Nephron progenitor cell (in vitro differentiated cells): ENCODE measurements around the gene BTBD16.

ENCODE experiments used
- DNase-seq: peaks from one replicate; pipeline ENCODE4 v3.0.0; 2021
- H3K27ac Mint-ChIP-seq: 2 replicates; pipeline ENCODE4 v1.8.0; 2021; ENCODE audit warnings: mild to moderate bottlenecking, moderate library complexity, mixed read lengths
- H3K27me3 Mint-ChIP-seq: 2 replicates; pipeline ENCODE4 v1.8.0; 2021; ENCODE audit warnings: mild to moderate bottlenecking, low read depth, mixed read lengths; ENCODE audit not compliant: poor library complexity
- H3K36me3 Mint-ChIP-seq: 2 replicates; pipeline ENCODE4 v1.8.0; 2021; ENCODE audit warnings: low read depth, mixed read lengths
- H3K4me1 Mint-ChIP-seq: 2 replicates; pipeline ENCODE4 v1.8.0; 2021; ENCODE audit warnings: mixed read lengths
- H3K4me3 Mint-ChIP-seq: 2 replicates; pipeline ENCODE4 v1.8.0; 2021; ENCODE audit warnings: mild to moderate bottlenecking, moderate library complexity, mixed read lengths
- H3K9me3 Mint-ChIP-seq: 2 replicates; pipeline ENCODE4 v1.8.0; 2021; ENCODE audit warnings: mild to moderate bottlenecking, moderate library complexity, mixed read lengths
- TF ChIP-seq, protein P1 (sequence below): fragments of 200-600 bp; sonication (generic); IDR thresholded peaks from 2 replicates; pipeline ENCODE4 v1.5.0; 2021; ENCODE audit warnings: antibody characterized with exemption

The BTBD16 gene

DNA sequence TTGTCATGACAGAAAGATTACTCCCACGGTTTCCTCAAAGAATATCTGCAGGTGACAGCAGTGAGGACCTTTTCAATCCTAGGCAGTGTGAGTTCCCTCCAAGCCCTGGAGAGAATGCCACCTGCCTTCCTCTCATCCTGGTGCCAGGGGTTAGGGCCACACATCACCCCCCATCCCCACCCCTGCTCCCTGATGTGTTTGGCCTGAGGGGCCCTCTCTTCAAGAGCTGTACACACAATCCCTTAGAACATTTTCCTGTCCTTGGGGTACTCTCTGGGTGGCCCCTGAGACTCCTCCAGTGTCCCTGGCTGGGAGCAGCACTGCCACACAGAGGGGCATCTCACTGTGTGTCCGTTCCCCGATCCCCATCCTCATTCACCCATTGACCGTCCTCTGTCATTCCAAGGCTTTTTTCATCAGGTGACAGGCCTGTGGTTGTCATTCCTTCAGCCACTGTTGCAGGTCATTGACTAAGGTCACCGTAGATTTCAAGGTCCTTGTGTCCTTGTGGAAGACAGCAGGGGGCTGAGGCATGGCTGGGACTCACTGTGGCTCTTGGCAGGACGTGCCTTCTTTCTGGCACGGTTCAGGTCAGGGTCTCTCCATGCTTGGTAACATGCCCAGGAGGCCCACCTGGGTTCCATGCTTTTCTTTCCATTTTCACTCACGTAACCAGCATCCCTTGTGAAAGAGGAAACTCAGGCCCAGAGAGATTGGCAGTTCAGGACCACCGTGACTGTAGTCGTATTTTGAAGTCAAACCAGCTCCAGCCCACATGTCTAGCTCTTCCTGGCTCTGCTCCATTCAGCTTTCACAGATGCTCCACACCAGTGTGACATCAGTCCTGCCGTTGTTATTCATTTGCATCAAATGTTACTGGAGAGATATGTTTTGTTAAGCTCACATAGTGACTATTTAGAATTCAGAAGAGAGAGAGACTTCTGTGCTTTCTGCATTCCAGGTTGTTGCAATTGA is 26.8 kb upstream of the BTBD16 start:
- Mint-ChIP-seq H3K36me3 (peaks cover 47% of the 10 kb centered on the region), H3K27ac (peak overlapping the region; percentile 46), H3K4me1 (peaks cover 22% of the 10 kb centered on the region), H3K9me3 (no peaks in the 10 kb centered on the region), H3K4me3 (no peak overlapping the region), H3K27me3 (peaks cover 3% of the 10 kb centered on the region)
- TF ChIP-seq, protein P1, sequence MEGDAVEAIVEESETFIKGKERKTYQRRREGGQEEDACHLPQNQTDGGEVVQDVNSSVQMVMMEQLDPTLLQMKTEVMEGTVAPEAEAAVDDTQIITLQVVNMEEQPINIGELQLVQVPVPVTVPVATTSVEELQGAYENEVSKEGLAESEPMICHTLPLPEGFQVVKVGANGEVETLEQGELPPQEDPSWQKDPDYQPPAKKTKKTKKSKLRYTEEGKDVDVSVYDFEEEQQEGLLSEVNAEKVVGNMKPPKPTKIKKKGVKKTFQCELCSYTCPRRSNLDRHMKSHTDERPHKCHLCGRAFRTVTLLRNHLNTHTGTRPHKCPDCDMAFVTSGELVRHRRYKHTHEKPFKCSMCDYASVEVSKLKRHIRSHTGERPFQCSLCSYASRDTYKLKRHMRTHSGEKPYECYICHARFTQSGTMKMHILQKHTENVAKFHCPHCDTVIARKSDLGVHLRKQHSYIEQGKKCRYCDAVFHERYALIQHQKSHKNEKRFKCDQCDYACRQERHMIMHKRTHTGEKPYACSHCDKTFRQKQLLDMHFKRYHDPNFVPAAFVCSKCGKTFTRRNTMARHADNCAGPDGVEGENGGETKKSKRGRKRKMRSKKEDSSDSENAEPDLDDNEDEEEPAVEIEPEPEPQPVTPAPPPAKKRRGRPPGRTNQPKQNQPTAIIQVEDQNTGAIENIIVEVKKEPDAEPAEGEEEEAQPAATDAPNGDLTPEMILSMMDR: no peak
- no peak for DNase-seq

DNA sequence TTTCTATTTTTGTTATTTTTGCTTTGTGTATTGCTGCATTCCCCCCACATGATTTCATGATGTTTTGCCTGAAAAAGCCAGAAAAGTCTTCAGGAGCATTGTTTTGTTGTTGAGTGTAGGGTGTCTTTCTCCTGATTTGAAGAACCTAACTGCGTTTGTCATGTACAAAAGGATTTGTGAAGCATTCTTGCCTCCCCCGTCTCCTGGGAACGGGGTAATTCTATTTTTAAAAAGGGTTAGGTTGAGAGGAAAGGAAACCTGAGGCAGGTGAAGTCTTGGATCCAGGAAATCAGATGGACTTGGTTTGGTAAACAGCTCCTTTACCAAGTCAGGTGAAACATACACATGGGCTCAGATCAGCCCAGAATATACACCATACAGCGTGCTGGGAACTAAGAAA is 26.0 kb upstream of the BTBD16 start:
- Mint-ChIP-seq H3K9me3 (no peaks in the 10 kb centered on the region), H3K27ac (peak overlapping the region; percentile 46), H3K4me3 (no peak overlapping the region), H3K36me3 (peaks cover 40% of the 10 kb centered on the region), H3K27me3 (peaks cover 3% of the 10 kb centered on the region), H3K4me1 (peaks cover 22% of the 10 kb centered on the region)
- TF ChIP-seq, protein P1: no peak
- DNase-seq: no peak

DNA sequence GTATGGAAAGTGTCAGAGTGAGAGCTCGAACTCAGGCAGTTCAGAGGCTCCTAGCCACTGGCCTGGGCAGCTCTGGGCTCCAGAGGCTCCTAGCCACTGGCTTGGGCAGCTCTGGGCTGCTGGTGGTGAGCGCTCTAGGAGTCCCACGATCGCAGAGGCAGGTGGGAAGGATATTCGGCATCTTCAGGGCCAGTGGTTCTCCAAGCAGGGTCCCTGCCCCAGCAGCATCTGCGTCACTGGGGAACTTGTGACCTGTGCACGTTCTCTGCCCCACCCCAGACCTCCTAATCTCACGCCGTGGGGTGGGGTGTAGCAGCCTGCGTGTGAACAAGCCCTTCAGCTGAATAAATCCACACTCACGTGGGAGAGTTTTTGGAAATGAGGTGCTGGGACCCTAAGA is 25.2 kb upstream of the BTBD16 start:
- Mint-ChIP-seq H3K27me3 (peaks cover 3% of the 10 kb centered on the region), H3K4me1 (peaks cover 22% of the 10 kb centered on the region), H3K36me3 (peaks cover 35% of the 10 kb centered on the region), H3K9me3 (no peaks in the 10 kb centered on the region), H3K4me3 (no peak overlapping the region), H3K27ac (peak overlapping the region; percentile 72)
- no peak for DNase-seq
- TF ChIP-seq, protein P1: no peak

DNA sequence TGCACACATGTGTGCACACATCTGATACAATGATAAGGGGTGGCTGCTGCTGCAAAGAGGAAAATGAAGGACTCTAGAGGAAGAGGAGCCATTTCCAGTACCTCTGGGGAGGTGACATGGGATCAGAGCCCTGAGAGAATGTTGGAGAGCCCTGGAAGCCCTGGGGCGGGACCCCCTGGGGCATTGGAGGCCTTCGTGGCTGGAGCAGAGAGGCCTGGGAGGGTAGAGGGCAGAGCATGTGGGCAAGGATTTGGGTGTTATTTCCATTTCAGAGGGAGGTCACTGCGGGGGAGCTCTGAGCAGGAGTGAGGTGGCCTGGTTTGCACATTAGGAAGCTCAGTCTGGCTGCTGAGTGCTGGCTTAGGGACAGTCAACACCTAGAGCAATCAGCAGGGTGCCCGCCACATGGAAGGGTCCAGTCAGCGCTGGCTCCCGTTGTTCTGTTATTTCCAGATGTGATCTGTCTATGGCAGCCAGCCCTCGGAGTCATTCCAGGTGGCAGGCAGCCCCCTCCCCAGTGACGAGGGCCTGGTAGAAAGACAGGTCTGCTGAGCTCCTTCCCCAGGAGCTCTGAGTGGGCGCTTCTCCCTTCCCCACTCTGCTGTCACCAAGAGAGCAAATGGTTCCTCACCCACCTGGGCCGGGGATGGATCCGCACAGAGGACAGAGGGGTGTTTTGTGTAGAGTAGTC is 24.1 kb upstream of the BTBD16 start:
- Mint-ChIP-seq H3K27ac (peak overlapping the region; percentile 48), H3K4me1 (peaks cover 22% of the 10 kb centered on the region), H3K36me3 (peaks cover 26% of the 10 kb centered on the region), H3K4me3 (no peak overlapping the region), H3K27me3 (peaks cover 3% of the 10 kb centered on the region), H3K9me3 (no peaks in the 10 kb centered on the region)
- no peak for DNase-seq
- TF ChIP-seq, protein P1: no peak

DNA sequence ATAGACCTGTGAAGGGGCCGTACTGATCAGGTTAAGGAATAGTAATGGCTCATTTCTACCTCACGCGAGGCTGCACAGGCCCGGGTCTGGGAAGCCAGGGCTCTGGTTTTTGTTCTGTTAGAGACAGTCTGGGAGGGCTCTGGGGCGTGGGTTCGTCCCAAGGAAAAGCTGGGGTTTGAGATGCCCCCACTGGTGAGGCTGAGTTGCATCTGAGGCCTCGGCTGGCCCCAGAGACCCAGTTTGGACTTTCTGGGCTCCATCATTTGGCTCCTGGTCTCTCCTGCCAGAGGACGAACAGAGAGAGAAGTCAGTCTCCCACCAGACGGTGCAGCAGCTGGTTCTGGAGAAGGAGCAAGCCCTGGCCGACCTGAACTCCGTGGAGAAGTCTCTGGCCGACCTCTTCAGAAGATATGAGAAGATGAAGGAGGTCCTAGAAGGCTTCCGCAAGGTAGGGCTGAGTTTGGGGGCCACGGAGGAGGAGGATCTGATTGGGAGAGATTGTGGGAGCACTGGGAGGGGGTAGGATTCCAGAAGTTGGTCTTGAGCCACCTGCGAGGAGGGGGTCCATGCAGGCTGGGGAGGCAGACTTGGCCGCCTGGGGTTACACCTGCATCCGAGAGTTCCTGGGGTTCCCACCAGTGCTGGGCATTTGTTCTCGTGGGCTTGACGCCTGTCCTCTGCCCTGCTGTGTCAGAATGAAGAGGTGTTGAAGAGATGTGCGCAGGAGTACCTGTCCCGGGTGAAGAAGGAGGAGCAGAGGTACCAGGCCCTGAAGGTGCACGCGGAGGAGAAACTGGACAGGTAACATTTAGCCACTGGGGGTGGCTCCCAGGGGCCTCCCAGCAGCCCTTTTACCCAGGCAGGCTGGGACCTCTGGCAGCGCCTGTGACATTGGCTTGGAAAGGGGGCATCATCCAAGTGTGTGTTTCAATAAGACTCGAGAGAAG is 22.5 kb upstream of the BTBD16 start:
- DNase-seq: no peak
- no peaks in the 10 kb centered on the region for H3K9me3 Mint-ChIP-seq
- no peak overlapping the region for H3K4me3 Mint-ChIP-seq
- H3K27me3 Mint-ChIP-seq: peaks cover 3% of the 10 kb centered on the region
- TF ChIP-seq, protein P1: no peak
- peaks cover 33% of the 10 kb centered on the region for H3K4me1 Mint-ChIP-seq
- H3K36me3 Mint-ChIP-seq: peaks cover 30% of the 10 kb centered on the region
- no peak overlapping the region for H3K27ac Mint-ChIP-seq
